ENCODE results near the gene IFITM5.
"Not testable (repeated sequence)": the region's sequence is repeated elsewhere in the genome, so short reads cannot be mapped to it uniquely, and the experiment has no call there.

Gene IFITM5

GRCh38 chr11:311013-311748, 11.9 kb upstream of the IFITM5 start:
- not testable (repeated sequence) for DNase-seq

- DNase-seq = not testable (repeated sequence)
These were observed 10.8 kb upstream of the IFITM5 start for GRCh38 chr11:309979-310572.

DNA sequence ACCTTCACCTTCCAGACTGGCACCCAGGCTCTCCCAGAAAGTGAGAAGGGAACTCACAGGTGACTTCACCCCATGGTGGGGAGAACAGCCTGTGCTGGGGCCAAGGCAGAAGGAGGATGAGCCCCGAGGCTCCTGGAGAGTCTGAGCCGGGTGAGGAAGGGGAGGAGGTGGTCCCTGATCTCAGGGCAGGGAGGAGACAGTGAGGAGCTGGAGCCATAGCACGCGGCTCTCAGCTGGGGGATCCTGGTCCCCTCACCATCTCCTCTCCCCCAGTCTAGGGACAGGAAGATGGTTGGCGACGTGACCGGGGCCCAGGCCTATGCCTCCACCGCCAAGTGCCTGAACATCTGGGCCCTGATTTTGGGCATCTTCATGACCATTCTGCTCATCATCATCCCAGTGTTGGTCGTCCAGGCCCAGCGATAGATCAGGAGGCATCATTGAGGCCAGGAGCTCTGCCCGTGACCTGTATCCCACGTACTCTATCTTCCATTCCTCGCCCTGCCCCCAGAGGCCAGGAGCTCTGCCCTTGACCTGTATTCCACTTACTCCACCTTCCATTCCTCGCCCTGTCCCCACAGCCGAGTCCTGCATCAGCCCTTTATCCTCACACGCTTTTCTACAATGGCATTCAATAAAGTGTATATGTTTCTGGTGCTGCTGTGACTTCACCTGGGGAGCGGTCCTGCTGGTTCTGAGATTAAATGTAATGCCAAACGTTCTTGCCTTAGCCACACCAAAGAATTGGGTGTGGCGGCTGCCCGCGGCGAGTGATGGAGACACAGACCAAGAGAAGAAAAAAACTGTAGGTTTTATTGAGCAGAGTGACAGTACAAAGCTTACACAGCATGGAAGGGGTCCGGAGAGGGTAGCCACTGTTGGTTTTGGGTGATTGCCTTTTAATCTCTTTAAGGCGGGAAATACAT, 9.7 kb upstream of the IFITM5 start:
- DNase-seq = not testable (repeated sequence)

- peak; percentile 48 for DNase-seq
These were observed 8.7 kb upstream of the IFITM5 start, which contains the start of gene IFITM2 for GRCh38 chr11:307766-308708. Gene IFITM2 (plus strand): TSS chr11:307816. CDS start chr11:308193, 377 bp downstream.

GRCh38 chr11:306645-307371, 7.5 kb upstream of the IFITM5 start:
- DNase-seq = no peak

DNA sequence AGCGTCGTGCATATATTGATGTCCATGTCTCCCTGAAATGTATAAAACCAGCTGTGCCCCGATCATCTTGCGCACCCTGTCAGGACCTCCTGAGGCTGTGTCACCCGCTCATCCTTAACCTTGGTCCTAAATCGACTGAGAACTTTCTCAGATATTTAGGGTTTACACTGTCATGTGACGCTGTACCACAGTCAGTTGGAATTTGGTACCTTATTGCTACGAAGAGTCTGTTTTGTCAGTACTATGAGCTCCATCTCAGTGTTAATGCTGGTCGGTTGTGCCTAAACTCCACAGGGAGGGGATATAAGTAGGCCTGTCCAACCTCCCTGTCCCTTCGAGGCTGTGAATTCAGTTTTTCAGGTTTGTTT, 6.5 kb upstream of the IFITM5 start:
- DNase-seq = no peak

GRCh38 chr11:304915-305843, 5.9 kb upstream of the IFITM5 start:
- peak; percentile 58 for DNase-seq

DNA sequence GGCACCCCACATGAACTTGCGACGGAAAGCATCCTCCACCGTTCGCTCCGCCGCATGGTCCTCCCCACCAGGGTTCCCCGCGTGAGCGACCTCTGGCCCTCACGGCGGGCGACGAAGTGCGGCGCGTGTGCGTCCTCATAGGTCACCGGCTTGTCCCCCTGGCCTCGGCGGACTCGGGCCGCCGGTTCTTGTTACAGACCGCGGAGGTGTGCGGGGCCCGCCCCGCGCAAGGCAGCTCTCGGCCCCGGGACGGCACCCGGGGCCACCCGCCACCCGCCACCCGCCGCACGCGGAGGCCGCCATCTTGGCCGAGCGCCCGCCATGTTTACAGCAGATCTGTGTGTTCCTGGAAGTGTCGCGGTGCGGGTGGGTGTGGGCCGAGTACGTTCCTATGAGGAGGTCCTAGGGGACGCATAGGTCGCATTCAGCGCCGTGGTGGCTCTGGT, 4.8 kb upstream of the IFITM5 start:
- no peak for DNase-seq

DNA sequence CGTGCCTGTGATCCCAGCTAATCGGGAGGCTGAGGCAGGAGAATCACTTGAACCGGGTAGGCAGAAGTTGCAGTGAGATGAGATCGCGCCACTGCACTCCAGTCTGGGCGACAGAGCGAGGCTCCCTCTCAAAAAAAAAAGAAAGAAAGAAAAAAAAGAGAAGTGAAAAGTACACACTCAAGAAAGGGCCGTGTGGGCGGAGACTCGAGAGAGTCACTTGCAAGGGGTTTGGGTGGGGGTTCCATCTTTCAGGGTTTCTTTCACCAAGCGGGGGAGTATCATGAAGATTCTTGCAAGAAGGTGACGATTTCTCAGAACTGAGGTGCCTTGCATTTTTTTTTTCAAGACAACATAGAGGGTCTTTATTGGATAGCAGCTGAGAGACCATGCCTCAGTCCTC, 4.0 kb upstream of the IFITM5 start:
- DNase-seq = no peak

GRCh38 chr11:299951-300735, 817 bp upstream of the IFITM5 start:
- DNase-seq = no peak

GRCh38 chr11:298406-299065, 790 bp downstream of the IFITM5 start:
- no peak for DNase-seq

GRCh38 chr11:297586-298405, 1.5 kb downstream of the IFITM5 start:
- no peak for DNase-seq

DNA sequence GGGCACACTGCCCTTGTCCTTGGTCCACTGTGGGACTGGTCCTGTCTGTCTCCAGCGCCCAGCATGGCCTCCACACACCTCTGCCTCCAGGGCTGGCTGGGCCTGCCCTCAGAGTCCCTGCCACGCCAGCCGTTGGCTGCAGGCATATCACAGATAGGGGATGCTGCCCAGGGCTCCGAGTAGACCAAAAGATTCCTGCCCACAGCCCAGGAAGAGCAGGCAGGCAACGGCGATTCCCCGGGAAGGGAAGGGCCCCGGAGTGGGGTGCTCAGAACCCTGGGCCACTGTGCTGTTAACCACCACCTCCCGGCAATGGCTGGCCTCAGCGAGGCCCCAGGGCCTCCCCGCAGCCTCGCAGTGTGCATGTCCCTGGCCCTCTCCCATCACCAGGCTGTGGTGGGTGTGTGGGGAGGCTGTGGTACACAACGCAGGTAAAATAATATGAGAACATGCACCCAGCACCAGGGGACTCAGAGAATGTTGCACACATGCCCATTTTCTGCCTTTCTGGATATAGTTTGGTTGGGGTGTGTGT, 2.2 kb downstream of the IFITM5 start:
- DNase-seq = no peak

GRCh38 chr11:296171-297050, 2.9 kb downstream of the IFITM5 start:
- DNase-seq = no peak

GRCh38 chr11:295351-296170, 3.8 kb downstream of the IFITM5 start:
- no peak for DNase-seq

DNA sequence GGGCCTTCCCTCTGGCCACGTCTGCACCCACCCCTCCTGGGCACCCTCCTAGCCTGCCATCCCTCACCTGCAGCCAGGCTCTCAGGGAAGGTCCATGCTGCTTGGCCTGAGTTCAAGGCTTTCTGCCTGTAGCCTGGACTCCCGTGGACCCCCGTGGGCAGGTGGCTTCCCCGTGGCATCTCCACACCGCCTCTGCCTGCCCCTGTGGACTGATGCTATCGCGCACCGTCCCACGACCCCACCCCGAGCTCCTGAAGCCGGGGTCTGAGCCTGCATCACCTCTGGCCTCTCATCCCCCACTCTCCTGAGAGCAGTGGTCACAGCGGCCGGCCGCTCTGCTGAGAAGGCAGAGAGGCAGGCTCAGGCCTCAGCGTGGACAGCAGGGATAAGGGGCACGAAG, 4.5 kb downstream of the IFITM5 start:
- DNase-seq = no peak
